ENCODE measurements around the gene ICAM2. TPM values are rescaled to one million over a fixed set of nuclear protein-coding genes. Genes with fewer than 3 reads are reported as not detected.

The ICAM2 gene
- total RNA-seq, 1 experiment from 2014 or later, result 0.33 TPM

DNA sequence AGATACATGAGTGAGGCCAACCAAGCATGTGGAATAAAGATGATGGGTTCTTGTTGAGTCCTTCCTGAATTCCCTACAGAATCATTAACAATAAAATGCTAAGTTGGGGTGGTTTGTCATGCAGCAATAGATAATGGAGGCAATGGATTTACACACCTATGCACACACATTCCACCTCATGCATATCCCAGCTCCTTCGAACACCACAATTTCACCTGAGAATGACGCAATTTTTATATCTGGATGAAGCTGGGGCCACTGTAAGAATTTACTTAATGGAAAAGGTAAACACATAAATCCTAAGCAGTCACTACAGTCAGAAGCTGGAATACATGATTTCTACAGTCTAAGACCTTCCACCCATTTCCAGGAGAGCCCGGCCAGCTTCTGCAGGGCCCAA, 49.8 kb upstream of the ICAM2 start:
- ChIA-PET CTCF (no interaction called here), POLR2A (no interaction called here)
- no peak for ATAC-seq
- peaks cover 28% of the 10 kb centered on the region for H3K36me3 Mint-ChIP-seq
- peaks cover 4% of the 10 kb centered on the region; the same call in 1 of the 2 replicates for H3K27me3 Mint-ChIP-seq (ENCODE audit: low read depth)
- H3K27ac Mint-ChIP-seq, result no peak overlapping the region
- H3K9me3 Mint-ChIP-seq, result peaks cover 20% of the 10 kb centered on the region
- no peak overlapping the region for H3K4me3 Mint-ChIP-seq
- no peaks in the 10 kb centered on the region for H3K4me1 Mint-ChIP-seq
- no peak for DNase-seq (ENCODE audit: low spot score)
- no peak for TF ChIP-seq FOXJ3 (CRISPR knock-in tag; IDR thresholded peaks at IDR 0.05; ENCODE audit: borderline replicate concordance)
- no peak for TF ChIP-seq ZNF416 (CRISPR knock-in tag; IDR thresholded peaks at IDR 0.05)
- TF ChIP-seq, protein P1, sequence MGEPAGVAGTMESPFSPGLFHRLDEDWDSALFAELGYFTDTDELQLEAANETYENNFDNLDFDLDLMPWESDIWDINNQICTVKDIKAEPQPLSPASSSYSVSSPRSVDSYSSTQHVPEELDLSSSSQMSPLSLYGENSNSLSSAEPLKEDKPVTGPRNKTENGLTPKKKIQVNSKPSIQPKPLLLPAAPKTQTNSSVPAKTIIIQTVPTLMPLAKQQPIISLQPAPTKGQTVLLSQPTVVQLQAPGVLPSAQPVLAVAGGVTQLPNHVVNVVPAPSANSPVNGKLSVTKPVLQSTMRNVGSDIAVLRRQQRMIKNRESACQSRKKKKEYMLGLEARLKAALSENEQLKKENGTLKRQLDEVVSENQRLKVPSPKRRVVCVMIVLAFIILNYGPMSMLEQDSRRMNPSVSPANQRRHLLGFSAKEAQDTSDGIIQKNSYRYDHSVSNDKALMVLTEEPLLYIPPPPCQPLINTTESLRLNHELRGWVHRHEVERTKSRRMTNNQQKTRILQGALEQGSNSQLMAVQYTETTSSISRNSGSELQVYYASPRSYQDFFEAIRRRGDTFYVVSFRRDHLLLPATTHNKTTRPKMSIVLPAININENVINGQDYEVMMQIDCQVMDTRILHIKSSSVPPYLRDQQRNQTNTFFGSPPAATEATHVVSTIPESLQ (CRISPR knock-in tag; IDR thresholded peaks at IDR 0.05), result no peak
- no peak for TF ChIP-seq NR3C1 (CRISPR knock-in tag; conservative IDR thresholded peaks at IDR 0.05; ENCODE audit: low read depth)

DNA sequence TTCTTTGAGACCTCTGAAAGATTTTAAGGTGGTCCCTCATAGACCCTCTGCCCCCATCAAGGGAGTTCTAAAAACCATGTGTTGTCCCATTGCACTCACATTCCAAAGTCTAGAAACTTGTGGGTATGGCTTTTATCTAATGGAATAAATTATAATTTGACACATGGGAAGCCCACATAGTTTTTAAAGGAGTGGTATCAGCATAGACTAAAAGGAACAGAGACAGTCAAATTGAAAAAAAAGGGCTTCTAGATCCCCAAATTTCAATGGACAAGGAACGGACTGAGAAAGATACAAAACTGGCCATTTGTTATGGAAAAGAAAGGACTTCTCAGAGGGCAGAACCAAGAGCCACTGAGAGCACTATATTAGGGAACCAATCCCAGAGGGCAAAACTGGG, 48.7 kb upstream of the ICAM2 start:
- no peak for ATAC-seq
- Mint-ChIP-seq H3K27me3 (ENCODE audit: low read depth) (peaks cover 4% of the 10 kb centered on the region; the same call in 1 of the 2 replicates), H3K9me3 (peaks cover 20% of the 10 kb centered on the region), H3K36me3 (peaks cover 28% of the 10 kb centered on the region), H3K4me1 (peaks cover 2% of the 10 kb centered on the region), H3K27ac (no peak overlapping the region), H3K4me3 (no peak overlapping the region)
- DNase-seq (ENCODE audit: low spot score), result no peak
- POLR2A ChIA-PET, result no interaction called here
- CTCF ChIA-PET, result interaction anchor here (1.2 kb wide), 1 partner anchor 64 kb away, joined by 3 read pairs; no protein-coding TSS in a partner anchor
- no peak for TF ChIP-seq NFE2L1 (CRISPR knock-in tag; IDR thresholded peaks at IDR 0.05)
- no peak for TF ChIP-seq ESRRA (CRISPR knock-in tag; IDR thresholded peaks at IDR 0.05; ENCODE audit: borderline replicate concordance)
- TF ChIP-seq, protein P2, sequence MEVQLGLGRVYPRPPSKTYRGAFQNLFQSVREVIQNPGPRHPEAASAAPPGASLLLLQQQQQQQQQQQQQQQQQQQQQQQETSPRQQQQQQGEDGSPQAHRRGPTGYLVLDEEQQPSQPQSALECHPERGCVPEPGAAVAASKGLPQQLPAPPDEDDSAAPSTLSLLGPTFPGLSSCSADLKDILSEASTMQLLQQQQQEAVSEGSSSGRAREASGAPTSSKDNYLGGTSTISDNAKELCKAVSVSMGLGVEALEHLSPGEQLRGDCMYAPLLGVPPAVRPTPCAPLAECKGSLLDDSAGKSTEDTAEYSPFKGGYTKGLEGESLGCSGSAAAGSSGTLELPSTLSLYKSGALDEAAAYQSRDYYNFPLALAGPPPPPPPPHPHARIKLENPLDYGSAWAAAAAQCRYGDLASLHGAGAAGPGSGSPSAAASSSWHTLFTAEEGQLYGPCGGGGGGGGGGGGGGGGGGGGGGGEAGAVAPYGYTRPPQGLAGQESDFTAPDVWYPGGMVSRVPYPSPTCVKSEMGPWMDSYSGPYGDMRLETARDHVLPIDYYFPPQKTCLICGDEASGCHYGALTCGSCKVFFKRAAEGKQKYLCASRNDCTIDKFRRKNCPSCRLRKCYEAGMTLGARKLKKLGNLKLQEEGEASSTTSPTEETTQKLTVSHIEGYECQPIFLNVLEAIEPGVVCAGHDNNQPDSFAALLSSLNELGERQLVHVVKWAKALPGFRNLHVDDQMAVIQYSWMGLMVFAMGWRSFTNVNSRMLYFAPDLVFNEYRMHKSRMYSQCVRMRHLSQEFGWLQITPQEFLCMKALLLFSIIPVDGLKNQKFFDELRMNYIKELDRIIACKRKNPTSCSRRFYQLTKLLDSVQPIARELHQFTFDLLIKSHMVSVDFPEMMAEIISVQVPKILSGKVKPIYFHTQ (CRISPR knock-in tag; IDR thresholded peaks at IDR 0.05), result no peak
- no peak for TF ChIP-seq SP1 (CRISPR knock-in tag; conservative IDR thresholded peaks at IDR 0.05)
- no peak for TF ChIP-seq ZNF671 (CRISPR knock-in tag; IDR thresholded peaks at IDR 0.05)
- TF ChIP-seq, protein P3, sequence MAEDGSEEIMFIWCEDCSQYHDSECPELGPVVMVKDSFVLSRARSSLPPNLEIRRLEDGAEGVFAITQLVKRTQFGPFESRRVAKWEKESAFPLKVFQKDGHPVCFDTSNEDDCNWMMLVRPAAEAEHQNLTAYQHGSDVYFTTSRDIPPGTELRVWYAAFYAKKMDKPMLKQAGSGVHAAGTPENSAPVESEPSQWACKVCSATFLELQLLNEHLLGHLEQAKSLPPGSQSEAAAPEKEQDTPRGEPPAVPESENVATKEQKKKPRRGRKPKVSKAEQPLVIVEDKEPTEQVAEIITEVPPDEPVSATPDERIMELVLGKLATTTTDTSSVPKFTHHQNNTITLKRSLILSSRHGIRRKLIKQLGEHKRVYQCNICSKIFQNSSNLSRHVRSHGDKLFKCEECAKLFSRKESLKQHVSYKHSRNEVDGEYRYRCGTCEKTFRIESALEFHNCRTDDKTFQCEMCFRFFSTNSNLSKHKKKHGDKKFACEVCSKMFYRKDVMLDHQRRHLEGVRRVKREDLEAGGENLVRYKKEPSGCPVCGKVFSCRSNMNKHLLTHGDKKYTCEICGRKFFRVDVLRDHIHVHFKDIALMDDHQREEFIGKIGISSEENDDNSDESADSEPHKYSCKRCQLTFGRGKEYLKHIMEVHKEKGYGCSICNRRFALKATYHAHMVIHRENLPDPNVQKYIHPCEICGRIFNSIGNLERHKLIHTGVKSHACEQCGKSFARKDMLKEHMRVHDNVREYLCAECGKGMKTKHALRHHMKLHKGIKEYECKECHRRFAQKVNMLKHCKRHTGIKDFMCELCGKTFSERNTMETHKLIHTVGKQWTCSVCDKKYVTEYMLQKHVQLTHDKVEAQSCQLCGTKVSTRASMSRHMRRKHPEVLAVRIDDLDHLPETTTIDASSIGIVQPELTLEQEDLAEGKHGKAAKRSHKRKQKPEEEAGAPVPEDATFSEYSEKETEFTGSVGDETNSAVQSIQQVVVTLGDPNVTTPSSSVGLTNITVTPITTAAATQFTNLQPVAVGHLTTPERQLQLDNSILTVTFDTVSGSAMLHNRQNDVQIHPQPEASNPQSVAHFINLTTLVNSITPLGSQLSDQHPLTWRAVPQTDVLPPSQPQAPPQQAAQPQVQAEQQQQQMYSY (CRISPR knock-in tag; IDR thresholded peaks at IDR 0.05), result no peak
- no peak for TF ChIP-seq NR2C2 (CRISPR knock-in tag; IDR thresholded peaks at IDR 0.05)
- no peak for TF ChIP-seq RELA (CRISPR knock-in tag; IDR thresholded peaks at IDR 0.05; ENCODE audit: borderline replicate concordance)
- TF ChIP-seq, protein P4, sequence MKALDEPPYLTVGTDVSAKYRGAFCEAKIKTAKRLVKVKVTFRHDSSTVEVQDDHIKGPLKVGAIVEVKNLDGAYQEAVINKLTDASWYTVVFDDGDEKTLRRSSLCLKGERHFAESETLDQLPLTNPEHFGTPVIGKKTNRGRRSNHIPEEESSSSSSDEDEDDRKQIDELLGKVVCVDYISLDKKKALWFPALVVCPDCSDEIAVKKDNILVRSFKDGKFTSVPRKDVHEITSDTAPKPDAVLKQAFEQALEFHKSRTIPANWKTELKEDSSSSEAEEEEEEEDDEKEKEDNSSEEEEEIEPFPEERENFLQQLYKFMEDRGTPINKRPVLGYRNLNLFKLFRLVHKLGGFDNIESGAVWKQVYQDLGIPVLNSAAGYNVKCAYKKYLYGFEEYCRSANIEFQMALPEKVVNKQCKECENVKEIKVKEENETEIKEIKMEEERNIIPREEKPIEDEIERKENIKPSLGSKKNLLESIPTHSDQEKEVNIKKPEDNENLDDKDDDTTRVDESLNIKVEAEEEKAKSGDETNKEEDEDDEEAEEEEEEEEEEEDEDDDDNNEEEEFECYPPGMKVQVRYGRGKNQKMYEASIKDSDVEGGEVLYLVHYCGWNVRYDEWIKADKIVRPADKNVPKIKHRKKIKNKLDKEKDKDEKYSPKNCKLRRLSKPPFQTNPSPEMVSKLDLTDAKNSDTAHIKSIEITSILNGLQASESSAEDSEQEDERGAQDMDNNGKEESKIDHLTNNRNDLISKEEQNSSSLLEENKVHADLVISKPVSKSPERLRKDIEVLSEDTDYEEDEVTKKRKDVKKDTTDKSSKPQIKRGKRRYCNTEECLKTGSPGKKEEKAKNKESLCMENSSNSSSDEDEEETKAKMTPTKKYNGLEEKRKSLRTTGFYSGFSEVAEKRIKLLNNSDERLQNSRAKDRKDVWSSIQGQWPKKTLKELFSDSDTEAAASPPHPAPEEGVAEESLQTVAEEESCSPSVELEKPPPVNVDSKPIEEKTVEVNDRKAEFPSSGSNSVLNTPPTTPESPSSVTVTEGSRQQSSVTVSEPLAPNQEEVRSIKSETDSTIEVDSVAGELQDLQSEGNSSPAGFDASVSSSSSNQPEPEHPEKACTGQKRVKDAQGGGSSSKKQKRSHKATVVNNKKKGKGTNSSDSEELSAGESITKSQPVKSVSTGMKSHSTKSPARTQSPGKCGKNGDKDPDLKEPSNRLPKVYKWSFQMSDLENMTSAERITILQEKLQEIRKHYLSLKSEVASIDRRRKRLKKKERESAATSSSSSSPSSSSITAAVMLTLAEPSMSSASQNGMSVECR (CRISPR knock-in tag; IDR thresholded peaks at IDR 0.05; ENCODE audit: borderline replicate concordance), result no peak
- TF ChIP-seq, protein P5, sequence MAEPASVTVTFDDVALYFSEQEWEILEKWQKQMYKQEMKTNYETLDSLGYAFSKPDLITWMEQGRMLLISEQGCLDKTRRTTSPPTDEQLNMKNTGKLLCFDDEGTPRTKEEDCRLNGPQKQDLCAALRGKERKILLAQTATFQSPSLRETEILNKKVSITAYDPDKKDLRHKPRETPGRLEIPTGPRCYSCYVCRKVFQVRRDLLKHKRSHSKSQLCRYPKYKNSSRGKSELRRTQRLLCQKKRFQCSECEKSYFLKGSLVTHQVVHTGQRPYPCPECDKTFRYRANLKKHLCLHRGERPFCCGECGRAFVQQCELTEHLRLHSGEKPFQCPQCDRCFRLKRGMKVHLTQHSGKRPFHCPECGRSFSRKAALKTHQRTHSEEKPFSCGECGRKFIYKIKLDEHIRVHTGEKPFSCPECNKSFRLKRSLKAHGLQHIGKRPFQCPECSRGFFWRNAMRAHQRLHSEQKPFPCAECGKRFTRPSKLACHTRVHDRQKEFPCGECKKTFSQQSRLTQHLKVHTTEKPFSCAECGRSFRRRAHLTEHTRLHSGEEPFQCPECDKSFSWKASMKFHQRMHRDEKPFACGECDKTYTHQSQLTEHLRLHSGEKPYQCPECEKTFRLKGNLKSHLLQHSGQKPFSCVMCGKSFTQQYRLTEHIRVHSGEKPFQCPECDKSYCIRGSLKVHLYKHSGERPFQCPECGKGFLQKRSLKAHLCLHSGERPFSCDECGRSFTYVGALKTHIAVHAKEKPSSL (CRISPR knock-in tag; conservative IDR thresholded peaks at IDR 0.05), result no peak
- TF ChIP-seq OVOL2 (CRISPR knock-in tag; IDR thresholded peaks at IDR 0.05; ENCODE audit: borderline replicate concordance), result no peak
